NCI-H69 (cell line): ENCODE measurements around the gene CDO1.
A peak's percentile ranks its signal among the peaks of the same experiment; 100 is the strongest.
"Not testable (repeated sequence)": the region's sequence is repeated elsewhere in the genome, so short reads cannot be mapped to it uniquely, and the experiment has no call there.

Experiments used
- DNase-seq: peaks from one replicate; lab custom pipeline; 2025; lab: John Stamatoyannopoulos, UW

CDO1 gene

DNA sequence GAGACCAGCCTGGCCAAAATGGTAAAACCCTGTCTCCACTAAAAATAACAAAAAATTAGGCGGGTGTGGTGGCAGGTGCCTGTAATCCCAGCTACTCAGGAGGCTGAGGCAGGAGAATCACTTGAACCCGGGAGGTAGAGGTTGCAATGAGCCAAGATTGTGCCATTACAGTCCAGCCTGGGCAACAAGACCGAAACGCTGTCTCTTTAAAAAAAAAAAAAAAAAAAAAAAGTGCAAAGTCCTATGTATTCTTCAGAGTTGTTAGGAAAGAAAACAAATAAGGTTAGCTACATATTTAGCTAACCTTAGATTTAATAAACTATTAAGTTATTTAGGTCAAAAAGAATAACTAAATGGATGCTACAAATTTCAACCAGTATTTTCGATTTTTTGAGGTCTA is 13.5 kb upstream of the CDO1 start:
- DNase-seq, result no peak

GRCh38 chr5:115825948-115826347 is 9.5 kb upstream of the CDO1 start:
- DNase-seq, result no peak

DNA sequence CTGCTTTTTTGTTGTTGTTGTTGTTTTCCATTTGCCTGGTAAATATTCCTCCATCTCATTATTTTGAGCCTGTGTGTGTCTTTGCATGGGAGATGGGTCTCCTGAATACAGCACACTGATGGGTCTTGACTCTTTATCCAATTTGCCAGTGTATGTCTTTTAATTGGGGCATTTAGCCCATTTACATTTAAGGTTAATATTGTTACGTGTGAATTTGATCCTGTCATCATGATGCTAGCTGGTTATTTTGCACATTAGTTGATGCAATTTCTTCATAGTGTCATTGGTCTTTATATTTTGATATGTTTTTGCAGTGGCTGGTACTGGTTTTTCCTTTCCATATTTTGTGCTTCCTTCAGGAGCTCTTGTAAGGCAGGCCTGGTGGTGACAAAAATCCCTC is 8.5 kb upstream of the CDO1 start:
- not testable (repeated sequence) for DNase-seq

DNA sequence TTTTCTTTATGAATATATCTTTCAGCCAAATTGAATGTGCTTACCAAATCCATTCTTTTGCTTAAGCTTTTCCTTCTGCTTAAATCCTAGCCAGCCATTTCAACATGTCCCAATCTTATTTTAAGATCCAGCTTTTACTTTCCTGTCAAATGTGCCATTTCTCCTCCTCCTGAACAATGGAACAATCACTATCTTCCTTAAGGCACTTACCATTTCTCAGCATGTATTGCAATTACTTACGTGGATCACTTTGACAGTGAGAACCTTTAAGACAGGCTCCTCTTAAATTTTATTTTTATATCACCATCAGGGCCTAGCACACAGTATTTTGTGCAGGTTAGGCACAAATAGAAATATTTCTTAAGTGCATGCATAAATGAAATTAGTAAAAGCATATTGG is 4.4 kb upstream of the CDO1 start:
- DNase-seq, result no peak

DNA sequence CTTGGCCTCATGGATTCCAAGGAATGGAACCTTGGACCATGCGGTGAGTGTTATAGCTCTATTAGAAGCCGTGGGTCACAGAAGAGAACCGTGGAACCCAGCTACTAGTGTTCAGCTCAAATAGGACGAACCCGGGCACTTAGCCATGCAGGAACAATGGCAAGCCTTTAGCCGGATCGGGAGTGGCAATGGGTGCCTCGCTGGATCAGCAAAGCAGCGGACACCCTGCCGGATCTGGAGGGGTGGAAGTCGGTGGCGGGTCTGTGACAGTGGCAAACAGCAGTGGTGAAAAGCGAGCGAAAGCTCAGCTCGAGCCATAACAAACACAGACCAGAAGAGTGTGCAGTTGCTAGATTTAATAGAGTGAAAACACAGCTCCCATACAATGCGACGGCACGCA is 2.4 kb upstream of the CDO1 start:
- no peak for DNase-seq

- peak; percentile 18 for DNase-seq
These were observed 927 bp upstream of the CDO1 start for GRCh38 chr5:115817386-115817785.

DNA sequence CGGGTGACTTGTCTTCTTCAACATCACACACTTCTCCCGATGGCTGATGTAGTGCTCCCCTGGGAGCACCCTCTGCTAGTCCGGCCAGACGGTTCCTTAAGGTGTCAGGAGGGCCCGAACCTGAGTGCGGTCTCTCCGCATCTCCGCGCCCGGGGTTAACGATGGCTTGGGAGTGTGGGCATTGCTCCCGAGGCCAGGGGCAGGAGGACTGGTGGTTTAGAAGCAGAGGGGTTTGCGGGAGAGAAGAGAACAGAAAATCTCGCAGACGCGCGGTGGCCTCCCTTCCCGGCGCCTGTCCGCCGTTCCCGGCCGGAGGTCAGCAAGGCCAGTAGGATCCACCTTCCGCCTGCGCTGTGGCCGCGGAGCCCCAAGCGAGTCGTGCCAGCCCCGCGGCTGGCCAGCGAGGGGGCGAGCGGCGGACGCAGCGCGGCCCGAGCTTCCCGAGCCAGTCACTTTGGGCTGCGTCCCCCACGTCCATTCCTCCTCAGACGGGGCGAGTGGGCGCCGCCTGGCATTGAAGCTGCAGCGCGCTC is 700 bp downstream of the CDO1 start:
- DNase-seq, result peak; percentile 82

GRCh38 chr5:115815006-115815692 is 1.3 kb downstream of the CDO1 start:
- no peak for DNase-seq

DNA sequence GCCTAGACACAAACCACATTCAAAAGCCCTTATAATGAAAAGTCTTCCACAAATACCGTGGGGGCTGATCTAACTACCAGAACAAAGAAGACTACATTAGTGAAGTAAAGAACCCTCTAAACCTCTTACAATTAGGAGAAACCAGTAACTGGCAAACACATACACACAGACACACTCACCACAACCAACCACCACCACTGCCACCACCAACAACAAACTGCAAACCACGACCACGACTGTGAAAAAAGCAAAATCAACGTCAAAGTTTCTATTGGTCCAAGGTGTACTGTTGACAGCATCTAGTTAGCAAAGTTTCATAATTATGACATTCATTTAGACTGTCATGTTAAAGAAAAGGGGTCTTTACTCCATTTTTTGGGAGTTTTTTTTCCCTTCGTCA is 2.7 kb downstream of the CDO1 start:
- DNase-seq, result no peak

- no peak for DNase-seq
These were observed 4.1 kb downstream of the CDO1 start for GRCh38 chr5:115812372-115812771.

- DNase-seq, result no peak
These were observed 5.1 kb downstream of the CDO1 start for GRCh38 chr5:115811406-115811805.

DNA sequence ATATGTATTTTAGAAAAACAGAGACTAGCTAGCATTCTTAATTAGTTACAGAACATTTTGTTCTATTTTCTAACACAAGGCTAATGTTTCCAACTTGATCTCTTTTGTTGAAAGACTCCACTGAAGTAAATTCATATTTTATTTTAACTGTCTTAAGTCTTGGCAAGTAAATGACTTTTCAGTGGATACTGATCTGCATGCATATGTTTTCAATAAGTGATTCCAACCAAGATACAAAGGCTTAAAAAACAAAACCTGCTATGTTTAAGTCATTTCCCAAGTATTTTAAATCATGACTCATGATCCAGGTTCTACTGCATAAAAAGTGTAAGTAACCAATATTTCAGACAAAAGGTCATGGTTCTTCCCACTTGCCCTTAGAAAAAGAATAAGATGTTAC is 5.7 kb downstream of the CDO1 start:
- no peak for DNase-seq

DNA sequence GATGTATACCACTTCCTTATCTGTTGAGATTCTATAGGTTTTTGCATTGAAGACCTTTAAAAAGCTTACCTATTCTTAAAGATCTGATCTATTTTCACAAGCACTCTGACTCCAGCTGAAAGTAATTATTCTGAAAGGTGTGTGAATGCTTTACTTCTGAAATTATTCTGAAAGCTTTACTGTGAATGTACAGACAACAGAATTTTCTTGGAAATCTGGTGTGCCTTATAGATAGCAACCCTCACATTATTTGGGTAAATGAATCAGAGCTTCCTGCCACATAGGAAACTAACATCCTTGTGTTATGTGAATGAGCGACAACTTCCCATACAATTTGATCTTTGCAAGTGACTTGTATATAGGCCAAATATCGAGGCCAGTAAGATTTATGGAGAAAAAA is 6.5 kb downstream of the CDO1 start:
- DNase-seq, result no peak

DNA sequence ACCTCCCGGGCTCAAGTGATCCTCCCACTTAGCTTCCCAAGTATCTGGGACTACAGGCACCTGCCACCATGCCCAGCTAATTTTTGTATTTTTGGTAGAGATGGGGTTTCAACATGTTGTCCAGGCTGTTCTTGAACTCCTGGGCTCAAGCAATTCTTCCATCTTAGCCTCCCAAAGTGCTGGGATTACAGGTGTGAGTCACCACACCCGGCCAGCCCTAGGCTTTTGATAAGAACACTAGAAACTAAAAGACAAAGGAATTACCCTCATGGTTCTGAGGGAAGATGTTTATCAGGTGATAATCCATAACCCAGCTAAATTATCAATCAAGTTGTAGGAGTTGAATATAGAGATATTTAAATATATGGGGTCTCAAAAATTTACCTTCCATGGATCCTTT is 8.4 kb downstream of the CDO1 start:
- not testable (repeated sequence) for DNase-seq

GRCh38 chr5:115807654-115808052 is 8.8 kb downstream of the CDO1 start:
- DNase-seq, result no peak

GRCh38 chr5:115806986-115807653 is 9.3 kb downstream of the CDO1 start:
- DNase-seq, result no peak

DNA sequence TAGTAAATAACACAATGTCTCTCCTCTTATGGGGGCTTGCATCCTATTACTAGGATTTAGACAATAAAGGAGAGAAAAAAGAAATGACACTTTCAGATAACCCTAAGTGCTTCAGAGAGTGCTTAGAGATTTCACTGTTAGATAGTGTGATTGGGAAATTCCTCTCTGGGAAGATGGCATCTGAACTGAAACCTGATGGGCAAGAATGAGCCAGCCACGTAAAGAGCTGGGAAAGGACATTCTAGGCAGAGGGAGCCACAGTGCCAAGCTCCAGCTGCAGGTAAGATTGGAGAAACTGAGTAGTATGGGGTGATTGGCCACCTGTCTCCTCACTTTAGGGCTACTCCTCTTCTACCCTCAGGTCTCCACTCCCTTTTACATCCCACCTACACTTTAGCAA is 14.5 kb downstream of the CDO1 start:
- no peak for DNase-seq

GRCh38 chr5:115801152-115801551 is 15.3 kb downstream of the CDO1 start:
- DNase-seq, result no peak

- no peak for DNase-seq
These were observed 16.4 kb downstream of the CDO1 start for GRCh38 chr5:115800108-115800507.

DNA sequence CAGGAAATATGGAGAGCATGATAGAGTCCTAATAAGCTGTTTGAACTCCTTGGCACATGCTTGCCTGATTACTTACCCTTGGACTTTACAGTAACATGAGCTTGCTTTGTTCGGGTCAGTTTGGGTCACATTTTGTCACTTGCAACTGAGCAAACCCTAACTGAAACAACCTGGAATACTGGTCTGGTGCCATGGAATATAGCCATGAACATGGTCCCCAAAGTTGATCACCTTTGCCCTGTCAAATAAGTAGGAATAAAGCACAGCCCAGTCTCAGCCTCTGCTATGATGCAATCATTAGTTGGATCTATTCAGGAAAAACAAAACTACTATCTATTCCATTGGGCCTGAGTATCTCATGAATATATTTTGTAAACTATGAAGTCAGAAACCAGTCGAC is 18.2 kb downstream of the CDO1 start:
- DNase-seq, result no peak

DNA sequence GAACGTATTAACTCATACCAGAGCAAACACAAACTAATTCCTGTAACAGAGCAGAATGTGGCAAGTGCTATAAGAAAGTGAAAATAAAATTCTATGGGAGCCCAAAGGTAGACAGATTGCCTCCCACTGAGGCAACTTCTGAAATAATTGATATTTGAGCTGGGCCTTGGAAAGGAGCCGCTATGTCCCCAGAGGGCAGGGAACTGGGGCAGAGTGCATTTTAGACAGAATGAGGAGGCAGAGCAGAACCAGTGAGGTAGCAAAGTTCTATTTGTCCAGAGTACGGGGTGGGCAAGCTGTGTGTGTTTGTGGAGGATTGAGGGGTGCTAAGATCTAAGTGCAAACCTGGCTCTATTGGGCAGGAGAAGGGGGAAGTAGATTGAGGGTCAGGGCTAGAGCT is 19.8 kb downstream of the CDO1 start:
- DNase-seq, result peak; percentile 31

DNA sequence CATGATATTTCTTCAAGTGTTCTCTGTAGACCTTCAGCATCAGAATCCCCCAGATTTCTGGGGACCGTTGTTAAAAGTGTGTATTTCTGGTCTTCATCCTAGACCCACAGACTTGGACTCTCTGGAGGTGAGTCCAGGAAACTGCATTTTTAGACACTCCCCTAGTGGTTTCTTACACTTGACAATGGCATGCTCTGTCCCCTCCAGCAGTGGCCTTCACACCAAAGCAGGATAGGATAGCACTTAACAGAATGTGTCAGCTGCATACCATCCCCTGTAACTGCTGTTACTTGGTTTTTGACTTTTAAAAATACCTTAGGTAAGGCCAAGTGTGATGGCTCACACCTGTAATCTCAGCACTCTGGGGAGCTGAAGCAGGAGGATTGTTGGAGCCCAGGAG is 20.8 kb downstream of the CDO1 start:
- no peak for DNase-seq

- no peak for DNase-seq
These were observed 28.0 kb downstream of the CDO1 start for GRCh38 chr5:115788440-115788839.

- no peak for DNase-seq
These were observed 29.0 kb downstream of the CDO1 start for GRCh38 chr5:115787426-115787825.
